Cerebellar cortex (tissue), 1 donor: Measurements from ENCODE around the gene MYL6B.
"Not testable (repeated sequence)": the region's sequence is repeated elsewhere in the genome, so short reads cannot be mapped to it uniquely, and the experiment has no call there.

ENCODE experiments used
- DNase-seq: peaks from one replicate; pipeline ENCODE4 v3.0.0-alpha.2; 2015; ENCODE audit warnings: low spot score

The MYL6B gene

DNA sequence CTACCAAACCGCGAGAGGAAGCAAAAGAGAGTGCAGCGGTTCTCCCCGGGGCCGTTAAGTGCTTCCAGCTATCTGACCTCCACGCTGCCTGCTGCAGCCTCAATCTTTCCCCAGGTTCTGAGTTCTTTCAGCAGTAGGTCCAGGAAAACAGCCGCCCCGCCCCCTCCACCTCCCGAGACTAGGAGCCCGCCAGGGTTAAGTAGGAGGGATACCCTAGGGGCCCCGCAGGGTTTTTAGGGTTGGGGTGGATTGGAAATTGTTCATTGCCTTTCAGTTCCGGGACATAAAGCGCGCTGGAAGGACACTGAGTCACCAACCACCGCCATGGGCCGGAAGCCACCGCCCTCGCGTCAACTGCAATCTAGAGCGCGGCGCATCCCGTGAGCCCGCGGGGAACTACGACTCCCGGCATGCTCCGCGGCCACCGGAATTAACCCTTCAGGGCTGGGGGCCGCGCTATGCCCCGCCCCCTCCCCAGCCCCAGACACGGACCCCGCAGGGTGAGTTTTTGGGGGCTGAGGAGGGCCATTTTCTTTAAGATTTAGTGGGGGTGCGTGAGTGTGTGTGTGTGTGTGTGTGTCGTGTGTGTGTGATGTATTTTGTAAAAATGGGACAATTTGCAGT is at the start of gene MYL6B:
TSS of gene MYL6B (plus strand) at position 456 of the 624 bp plus-strand sequence. CDS start 1,332 bp downstream, outside the sequence.
- peak; percentile 91 for DNase-seq

DNA sequence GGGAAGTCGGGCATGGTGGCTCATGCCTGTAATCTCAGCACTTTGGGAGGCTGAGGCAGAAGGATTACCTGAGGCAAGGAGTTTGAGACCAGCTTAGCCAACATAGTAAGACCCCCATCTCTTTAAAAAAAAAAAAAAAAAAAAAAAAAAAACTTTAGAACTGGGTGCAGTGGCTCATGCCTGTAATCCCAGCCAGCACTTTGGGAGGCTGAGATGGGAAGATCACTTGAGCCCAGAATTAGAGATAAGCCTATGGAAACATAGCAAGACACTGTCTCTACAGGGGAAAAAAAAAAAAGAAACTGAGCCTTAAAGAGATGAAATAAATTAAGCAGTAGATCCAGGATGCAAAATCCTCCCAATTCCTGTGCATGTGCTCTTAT is 49.7 kb upstream of the MYL6B start:
- DNase-seq, result no peak

DNA sequence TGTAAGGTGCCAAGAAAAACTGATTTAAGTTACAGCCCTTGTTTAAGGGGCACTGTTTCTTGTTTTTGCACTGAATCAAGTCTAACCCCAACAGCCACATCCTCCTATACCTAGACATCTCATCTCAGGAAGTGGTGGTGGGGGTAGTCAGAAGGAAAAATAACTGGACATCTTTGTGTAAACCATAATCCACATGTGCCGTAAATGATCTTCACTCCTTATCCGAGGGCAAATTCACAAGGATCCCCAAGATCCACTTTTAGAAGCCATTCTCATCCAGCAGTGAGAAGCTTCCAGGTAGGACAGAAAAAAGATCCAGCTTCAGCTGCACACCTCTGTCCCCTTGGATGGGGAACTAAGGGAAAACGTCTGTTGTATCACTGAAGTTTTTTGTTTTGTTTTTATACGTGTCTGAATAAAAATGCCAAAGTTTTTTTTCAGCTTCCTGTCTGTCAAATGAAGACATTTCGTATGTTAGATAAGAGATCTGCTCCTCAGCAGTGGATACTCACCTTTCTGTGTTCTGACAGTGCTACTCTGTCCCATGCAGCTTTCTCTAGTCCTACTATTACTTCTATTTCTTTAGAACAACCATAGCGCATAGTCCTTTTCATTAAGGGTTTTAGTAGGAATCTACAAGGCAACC is 49.2 kb upstream of the MYL6B start:
- DNase-seq, result no peak

DNA sequence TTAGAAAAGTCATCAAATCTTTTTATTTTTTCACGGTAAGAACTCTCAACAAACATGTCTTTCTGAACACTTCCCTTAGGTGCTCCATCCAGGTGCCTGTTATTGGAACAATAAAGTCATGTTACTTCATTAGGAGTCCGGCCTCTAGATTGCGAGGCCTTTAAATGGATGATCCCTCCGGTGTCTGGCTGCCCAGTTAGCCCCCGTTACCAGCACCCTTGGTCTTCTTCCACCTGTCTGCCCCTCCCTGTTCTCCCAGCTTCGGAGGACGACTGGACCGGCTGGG is 48.6 kb upstream of the MYL6B start:
- no peak for DNase-seq

DNA sequence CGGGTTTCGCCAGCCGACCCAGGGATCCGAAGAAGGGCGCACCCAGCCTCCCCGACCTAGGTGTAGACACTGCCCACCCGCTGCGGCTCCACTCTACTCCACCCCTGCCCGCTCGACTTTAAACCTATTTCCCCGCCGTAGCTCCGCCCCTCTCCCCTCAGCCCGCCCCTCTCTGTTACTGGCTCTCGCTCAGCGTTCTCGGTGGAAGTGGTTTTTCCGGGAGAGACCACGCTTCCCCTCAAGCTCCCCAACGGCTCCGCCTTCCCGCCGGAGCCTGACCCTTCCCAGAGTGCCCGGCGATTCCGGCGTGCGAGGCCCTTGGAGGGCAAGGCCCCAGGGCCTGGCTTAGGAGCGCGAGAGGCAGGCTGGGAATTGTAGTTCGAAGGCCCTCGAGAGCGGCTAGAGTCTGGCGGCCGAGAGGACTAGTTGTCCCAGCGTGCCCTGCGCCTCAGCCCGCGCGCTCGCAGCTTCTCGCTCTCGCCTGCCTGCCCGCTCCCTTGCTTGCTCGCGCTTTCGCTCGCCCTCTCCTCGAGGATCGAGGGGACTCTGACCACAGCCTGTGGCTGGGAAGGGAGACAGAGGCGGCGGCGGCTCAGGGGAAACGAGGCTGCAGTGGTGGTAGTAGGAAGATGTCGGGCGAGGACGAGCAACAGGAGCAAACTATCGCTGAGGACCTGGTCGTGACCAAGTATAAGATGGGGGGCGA is 48.1 kb upstream of the MYL6B start, which contains the start of gene PA2G4:
TSS of gene PA2G4 (plus strand) at position 451 of the 706 bp plus-strand sequence. CDS start at position 630, 179 bp downstream.
- peak; percentile 99 for DNase-seq

DNA sequence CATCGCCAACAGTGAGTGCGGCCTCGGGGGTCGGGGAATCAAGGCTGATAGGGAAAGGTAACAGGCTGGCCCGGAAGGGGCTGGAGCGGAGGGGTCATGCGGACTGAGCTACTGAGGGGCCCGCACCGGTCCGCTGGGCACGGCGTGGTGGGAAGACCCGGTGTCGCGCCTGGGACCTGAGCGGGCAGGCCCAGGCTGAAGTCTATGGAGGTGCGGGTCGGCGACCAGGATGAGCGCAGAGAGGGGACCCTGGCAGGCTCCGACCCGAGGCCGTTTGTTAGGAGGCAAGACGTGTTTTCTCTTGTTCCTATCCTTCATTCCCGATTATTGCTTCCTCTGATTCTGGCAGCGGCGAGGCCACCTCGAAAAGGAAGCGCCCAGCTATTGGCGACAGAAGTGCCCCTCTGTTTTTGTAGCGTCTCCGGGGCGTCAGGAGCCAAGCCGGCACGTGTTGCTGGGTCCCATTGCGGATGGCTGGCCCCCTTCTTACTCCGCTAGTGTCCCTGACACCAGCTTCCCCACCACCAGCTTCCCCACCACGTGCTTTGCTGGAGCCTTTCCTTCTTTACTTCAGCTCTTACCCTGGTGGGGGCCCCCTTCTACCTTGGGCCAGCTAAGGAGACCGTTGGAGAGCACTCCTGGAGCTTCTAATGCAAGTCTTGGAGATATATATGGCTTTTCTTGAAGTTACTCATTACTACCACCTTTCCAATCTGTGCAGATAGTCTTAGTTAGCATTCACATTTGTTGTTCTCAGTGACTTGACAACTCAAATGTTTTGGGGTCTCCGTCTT is 47.4 kb upstream of the MYL6B start:
- no peak for DNase-seq

DNA sequence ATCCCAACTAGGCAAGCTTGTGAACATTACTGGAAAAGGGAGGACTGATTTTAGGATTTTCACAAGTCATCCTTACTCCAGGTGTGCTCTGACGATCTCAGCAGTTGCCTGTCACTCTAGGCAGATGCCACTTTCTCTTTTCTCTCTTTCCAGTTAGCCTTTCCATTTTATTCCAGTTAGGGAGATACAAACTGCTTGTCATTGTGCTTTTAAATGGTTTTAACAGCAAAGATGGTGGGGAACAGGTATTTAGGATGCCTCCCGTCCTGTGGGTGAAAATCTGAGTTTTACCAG is 46.8 kb upstream of the MYL6B start:
- no peak for DNase-seq

DNA sequence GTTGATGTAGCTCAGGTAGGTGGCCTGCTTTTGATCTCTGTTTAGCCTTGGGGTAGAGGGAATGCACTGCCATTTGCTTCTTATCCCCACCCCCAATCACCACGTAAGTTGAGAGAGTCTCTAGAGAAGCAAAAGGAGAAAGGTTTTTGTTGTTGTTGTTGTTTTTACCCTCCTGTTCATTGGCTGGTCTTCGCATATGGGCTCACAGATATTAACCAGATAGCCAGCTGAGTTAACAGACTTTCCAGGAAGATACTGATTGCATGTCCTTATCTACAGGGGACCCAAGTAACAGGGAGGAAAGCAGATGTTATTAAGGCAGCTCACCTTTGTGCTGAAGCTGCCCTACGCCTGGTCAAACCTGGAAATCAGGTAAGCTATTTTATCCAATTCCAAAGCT is 45.1 kb upstream of the MYL6B start:
- no peak for DNase-seq

DNA sequence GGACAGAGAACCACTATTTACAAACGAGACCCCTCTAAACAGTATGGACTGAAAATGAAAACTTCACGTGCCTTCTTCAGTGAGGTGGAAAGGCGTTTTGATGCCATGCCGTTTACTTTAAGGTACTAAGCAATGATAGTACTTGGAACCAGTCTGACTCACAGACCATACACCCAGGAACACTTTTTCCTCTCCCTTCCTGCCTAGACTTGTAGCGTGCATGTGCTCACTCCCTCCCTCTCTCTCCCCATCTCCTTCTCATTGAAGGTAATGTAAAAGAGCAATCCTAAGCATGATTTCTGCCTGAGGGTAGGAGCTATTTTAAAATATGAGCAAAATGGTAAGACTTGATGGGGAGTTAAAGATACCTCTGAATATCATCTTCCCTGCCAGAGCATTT is 41.8 kb upstream of the MYL6B start:
- DNase-seq, result no peak

DNA sequence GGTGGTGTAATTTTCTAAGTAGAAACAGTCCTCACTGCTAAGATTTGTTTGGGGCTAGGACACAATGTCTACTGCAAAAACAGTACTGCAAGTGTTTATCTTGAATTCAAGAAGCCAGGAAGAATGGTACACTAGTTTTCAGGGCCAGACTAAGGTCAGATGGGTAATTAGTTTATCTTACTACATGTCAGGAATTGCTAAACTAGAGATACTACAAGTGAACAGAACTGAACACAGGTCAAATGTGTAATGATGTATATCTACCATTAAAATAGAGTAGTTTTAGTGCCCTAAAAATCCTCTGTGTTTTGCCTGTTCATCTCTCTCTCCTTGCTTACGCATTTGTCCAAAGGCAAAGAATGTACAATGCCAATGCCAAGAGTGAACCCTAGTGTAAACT is 38.3 kb upstream of the MYL6B start:
- DNase-seq, result no peak

DNA sequence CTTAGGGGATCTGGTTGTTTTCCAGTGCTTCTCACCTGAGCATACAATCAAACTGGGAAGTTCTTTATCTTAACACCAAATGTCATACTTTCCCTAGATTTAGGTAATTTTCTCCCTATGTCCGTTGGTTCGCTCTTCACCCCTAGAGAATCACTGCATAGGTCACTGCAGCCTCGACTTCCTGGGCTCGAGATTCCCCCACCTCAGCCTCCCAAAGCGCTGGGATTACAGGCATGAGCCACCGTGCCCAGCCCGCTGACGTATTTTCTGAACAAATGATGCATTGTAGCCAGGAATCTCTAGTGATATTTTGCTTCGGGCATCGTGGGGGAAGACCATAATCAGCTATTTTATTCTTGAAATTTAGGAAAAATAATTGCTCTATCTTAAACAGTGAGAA is 37.1 kb upstream of the MYL6B start:
- DNase-seq, result peak; percentile 12

DNA sequence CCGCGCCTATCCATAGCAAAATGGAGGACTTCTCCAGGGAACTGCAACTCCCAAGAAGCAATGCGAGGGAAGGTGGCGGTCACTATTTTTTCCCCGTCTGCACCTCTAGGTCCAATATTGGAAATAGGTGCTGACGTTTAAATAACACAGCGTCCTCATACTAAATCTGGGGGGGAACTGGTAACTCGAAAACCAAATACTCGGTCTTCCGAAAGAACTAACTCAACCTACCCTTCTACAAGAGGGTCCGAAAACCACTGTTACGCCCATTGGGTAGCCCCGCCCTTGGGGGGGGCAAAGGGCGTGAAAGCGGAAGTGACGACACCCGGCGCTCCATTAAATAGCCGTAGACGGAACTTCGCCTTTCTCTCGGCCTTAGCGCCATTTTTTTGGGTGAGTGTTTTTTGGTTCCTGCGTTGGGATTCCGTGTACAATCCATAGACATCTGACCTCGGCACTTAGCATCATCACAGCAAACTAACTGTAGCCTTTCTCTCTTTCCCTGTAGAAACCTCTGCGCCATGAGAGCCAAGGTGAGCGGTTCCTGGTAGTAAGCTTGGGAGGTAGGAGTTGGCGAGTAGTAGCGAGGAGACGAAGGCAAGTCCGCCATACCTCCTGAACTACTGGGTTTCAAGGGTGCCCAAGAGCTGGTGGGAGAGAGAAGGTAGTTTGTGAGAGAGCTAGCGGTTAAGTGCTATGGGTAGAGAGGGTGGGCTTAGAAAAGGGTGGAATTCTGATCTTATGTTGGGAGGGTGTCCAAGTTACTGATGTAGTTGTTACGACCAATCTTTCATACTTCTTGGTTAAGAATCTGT is 35.9 kb upstream of the MYL6B start, which contains the start of gene RPL41:
TSS of gene RPL41 (plus strand) at position 367 of the 815 bp plus-strand sequence.
- peak; percentile 98 for DNase-seq

DNA sequence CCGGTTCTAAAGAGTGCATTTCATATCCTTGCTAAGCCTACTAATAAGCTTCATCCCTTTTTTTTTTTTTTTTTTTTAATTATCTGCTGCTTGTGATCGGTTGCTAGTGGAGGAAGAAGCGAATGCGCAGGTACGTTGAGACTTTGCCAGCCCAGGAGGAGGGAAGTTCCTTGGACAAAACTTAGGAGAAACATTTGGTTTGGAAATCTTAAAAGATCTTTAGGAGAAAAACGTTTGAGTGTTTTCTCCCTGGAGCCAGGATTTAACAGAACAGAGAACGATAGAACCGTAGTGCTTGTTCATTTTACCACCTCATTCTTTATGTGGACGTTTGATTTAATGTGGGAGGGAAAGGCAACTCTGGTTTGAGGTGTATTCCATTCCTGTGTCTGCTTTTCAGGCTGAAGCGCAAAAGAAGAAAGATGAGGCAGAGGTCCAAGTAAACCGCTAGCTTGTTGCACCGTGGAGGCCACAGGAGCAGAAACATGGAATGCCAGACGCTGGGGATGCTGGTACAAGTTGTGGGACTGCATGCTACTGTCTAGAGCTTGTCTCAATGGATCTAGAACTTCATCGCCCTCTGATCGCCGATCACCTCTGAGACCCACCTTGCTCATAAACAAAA is 35.2 kb upstream of the MYL6B start:
- not testable (repeated sequence) for DNase-seq

DNA sequence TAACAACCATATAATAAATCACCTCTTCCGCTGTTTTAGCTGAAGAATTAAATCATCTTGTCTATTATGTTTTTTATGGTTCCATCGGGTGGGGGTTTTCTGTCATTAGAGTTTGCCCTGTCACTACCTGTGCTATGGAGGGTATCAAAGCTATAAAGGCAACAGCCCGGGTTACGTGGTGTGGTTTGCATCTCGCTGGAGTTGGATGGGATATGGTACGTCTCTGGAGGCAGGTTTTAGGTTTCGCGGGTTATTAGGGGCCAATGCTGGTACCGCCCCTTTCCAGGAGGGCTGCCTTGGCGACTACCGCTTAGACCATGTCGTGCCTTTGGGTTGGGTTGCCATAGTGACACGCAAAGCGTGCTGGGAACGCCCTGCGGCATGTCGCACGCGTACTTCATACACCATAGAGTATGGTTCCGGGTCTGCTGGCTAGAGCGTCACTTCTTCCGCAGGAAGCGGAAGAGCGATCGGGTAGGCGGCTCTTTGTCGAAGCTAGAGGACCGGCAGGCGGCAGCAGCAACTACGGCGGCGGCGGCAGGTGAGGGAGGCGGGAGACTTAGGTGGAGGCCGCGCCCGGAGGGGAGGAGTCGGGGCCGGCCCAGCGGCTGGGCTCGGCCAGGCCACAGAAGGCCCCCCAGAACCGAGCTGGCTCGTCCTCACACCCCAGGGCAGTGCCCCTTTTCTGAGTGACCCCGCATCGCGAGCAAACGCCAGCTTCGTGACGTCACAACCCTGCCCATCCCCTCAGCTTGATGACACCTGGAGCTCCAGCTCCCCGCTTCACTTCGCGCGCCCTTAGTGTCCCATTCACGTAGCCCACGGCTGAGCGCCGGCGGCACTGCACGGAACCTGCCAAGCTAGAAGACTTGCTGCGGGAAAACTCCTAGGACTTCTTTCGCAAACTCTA is 34.4 kb upstream of the MYL6B start, which contains the start of gene ZC3H10:
TSS of gene ZC3H10 (plus strand) at position 489 of the 910 bp plus-strand sequence. CDS start 2,297 bp downstream, outside the sequence.
- peak; percentile 99 for DNase-seq

DNA sequence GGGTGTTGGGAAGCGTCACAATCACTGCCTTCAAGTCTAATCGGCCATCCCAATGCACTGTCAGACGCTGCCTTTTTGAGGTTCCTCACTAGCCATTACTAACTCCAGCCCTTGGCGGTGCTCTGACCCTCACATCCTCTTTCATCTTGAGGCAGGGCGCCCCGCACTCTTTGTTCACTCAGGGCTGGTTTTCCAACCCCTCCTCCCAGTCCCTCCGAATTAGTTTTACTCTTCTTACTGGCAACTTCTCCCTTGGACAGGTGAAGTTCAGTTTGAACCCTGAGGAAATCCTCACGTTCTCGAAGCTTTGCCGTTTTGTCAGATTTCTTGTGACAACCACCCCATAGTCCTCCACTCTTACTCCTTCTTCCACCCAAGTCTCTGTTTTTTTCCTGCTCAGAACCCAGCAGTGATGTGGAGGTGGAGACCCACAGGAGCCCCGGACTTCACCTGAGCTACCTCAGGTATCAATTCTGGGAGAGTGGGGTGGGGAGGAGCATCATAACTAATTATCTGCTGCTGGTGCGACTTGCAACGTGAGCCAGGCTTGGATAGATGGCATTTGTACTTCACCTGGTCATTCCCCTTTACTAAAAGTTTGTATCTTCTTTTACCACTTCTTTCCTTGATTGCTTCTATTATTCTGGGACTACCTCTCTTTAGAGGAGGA is 33.6 kb upstream of the MYL6B start:
- no peak for DNase-seq

DNA sequence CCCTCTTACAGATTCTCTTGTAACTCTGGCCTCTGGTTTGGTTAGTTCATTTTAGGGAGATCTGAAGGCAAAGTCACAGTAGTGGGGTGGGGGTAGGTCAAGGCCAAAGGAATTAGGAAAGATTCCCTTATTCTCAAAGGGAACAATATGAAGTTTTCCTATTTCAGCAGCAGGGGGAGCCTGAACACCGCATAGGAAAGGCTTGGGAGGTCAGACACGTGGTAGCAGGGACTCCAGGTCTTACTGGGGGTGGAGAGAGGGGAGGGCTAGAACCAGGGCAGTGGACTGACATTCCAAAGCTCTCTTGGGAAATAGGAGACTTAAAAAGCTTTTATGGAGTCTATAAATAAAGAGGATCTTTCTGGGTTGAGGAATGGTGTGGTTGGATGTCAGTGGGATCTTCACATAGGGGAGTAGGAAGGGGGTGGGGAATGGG is 33.0 kb upstream of the MYL6B start:
- peak; percentile 89 for DNase-seq

DNA sequence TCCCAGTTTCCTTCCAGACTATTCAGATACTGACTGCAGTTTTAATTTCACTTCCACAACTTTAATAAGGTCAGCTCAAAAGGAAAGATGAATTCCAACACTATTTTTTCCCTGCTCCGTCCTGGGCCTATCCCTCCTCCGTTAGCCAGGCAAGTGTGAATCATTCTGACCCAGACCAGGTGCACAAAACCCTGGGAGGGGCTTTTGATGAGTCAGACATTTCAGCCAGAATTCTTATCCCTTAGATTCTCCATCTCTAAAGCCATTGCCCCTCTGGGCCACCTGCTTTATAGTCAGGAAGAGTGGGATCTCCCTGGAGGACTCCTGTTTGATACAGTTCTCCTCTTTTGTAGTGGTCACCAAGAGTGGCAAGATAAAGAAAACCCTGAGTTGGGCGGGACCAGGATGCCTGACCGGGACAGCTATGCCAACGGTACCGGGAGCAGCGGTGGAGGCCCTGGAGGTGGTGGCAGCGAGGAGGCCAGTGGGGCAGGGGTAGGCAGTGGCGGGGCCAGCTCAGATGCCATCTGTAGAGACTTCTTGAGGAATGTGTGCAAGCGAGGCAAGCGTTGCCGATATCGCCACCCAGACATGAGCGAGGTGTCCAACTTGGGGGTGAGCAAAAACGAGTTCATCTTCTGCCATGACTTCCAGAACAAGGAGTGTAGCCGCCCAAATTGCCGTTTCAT is 32.1 kb upstream of the MYL6B start:
- no peak for DNase-seq

DNA sequence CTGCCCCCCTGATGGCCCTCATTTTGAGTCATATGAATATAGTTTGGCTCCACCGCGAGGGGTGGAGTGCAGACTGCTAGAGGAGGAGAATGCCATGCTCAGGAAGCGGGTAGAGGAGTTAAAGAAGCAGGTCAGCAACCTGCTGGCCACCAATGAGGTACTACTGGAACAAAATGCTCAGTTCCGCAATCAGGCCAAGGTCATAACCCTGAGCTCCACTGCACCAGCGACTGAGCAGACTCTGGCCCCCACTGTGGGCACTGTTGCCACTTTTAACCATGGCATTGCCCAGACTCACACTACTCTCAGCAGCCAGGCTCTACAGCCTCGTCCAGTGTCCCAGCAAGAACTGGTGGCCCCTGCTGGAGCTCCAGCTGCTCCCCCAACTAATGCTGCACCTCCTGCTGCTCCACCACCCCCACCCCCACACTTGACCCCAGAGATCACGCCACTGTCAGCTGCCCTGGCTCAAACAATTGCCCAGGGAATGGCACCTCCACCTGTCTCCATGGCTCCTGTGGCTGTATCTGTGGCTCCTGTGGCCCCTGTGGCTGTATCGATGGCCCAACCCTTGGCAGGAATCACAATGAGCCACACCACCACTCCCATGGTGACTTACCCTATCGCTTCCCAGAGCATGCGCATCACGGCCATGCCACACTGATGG is 31.1 kb upstream of the MYL6B start:
- no peak for DNase-seq
